ENCODE measurements around the gene NHSL2. TPM values are rescaled to one million over a fixed set of nuclear protein-coding genes. Genes with fewer than 3 reads are reported as not detected.

The NHSL2 gene
- total RNA-seq, 1 experiment from 2014 or later = 0.02 TPM

- Histone ChIP-seq H3K27ac (no peak overlapping the region), H3K36me3 (no peaks in the 10 kb centered on the region), H3K4me3 (no peak overlapping the region), H3K9me3 (replicated peaks) (no peaks in the 10 kb centered on the region), H3K4me1 (no peaks in the 10 kb centered on the region), H3K27me3 (no peaks in the 10 kb centered on the region)
- DNase-seq = peak; percentile 53 to 75
These were observed 149.7 kb downstream of the NHSL2 start for GRCh38 chrX:72060196-72060920.

GRCh38 chrX:72060921-72061490 is 150.4 kb downstream of the NHSL2 start:
- Histone ChIP-seq H3K36me3 (no peaks in the 10 kb centered on the region), H3K27me3 (no peaks in the 10 kb centered on the region), H3K4me3 (no peak overlapping the region), H3K27ac (no peak overlapping the region), H3K4me1 (no peaks in the 10 kb centered on the region), H3K9me3 (replicated peaks) (no peaks in the 10 kb centered on the region)
- DNase-seq = no peak

- no peaks in the 10 kb centered on the region for H3K27me3 ChIP-seq
- no peaks in the 10 kb centered on the region for H3K9me3 ChIP-seq (replicated peaks)
- DNase-seq = no peak
- no peak overlapping the region for H3K4me3 ChIP-seq
- no peaks in the 10 kb centered on the region for H3K36me3 ChIP-seq
- no peak overlapping the region for H3K27ac ChIP-seq
- no peaks in the 10 kb centered on the region for H3K4me1 ChIP-seq
These were observed 152.3 kb downstream of the NHSL2 start for GRCh38 chrX:72062916-72063315.

GRCh38 chrX:72069350-72070160 is 158.9 kb downstream of the NHSL2 start:
- Histone ChIP-seq H3K27ac (no peak overlapping the region), H3K36me3 (no peaks in the 10 kb centered on the region), H3K4me3 (no peak overlapping the region), H3K9me3 (replicated peaks) (no peaks in the 10 kb centered on the region), H3K4me1 (no peaks in the 10 kb centered on the region), H3K27me3 (peaks cover 9% of the 10 kb centered on the region; the same call in 1 of the 2 replicates)
- DNase-seq = no peak

- no peak for DNase-seq
- Histone ChIP-seq H3K27ac (no peak overlapping the region), H3K4me1 (no peaks in the 10 kb centered on the region)
These were observed 160.6 kb downstream of the NHSL2 start for GRCh38 chrX:72071213-72071612.

GRCh38 chrX:72073633-72074032 is 163.0 kb downstream of the NHSL2 start:
- Histone ChIP-seq H3K4me3 (no peak overlapping the region), H3K27ac (no peak overlapping the region), H3K4me1 (no peaks in the 10 kb centered on the region), H3K27me3 (peaks cover 9% of the 10 kb centered on the region; the same call in 1 of the 2 replicates), H3K36me3 (no peaks in the 10 kb centered on the region), H3K9me3 (replicated peaks) (no peaks in the 10 kb centered on the region)
- no peak for DNase-seq

More at GRCh38 chrX:72071213-72071612, 160.6 kb downstream of the NHSL2 start:
- no peaks in the 10 kb centered on the region for H3K9me3 ChIP-seq (replicated peaks)
- H3K36me3 ChIP-seq = no peaks in the 10 kb centered on the region
- H3K4me3 ChIP-seq = no peak overlapping the region
- H3K27me3 ChIP-seq = peaks cover 9% of the 10 kb centered on the region; the same call in 1 of the 2 replicates

GRCh38 chrX:72078411-72078810 is 167.8 kb downstream of the NHSL2 start:
- Histone ChIP-seq H3K4me3 (no peak overlapping the region), H3K9me3 (replicated peaks) (no peaks in the 10 kb centered on the region), H3K4me1 (no peaks in the 10 kb centered on the region), H3K27me3 (no peaks in the 10 kb centered on the region), H3K36me3 (no peaks in the 10 kb centered on the region), H3K27ac (no peak overlapping the region)
- no peak for DNase-seq

- no peak overlapping the region for H3K27ac ChIP-seq
- H3K36me3 ChIP-seq = no peaks in the 10 kb centered on the region
- no peaks in the 10 kb centered on the region for H3K4me1 ChIP-seq
- H3K9me3 ChIP-seq (replicated peaks) = no peaks in the 10 kb centered on the region
- no peak overlapping the region for H3K4me3 ChIP-seq
- no peak for DNase-seq
- H3K27me3 ChIP-seq = no peaks in the 10 kb centered on the region
These were observed 169.0 kb downstream of the NHSL2 start for GRCh38 chrX:72079607-72080006.

- Histone ChIP-seq H3K9me3 (replicated peaks) (no peaks in the 10 kb centered on the region), H3K4me1 (no peaks in the 10 kb centered on the region), H3K36me3 (no peaks in the 10 kb centered on the region), H3K27me3 (no peaks in the 10 kb centered on the region), H3K4me3 (no peak overlapping the region), H3K27ac (no peak overlapping the region)
- DNase-seq = no peak
These were observed 169.5 kb downstream of the NHSL2 start for GRCh38 chrX:72080150-72080549.

- no peaks in the 10 kb centered on the region for H3K4me1 ChIP-seq
- H3K4me3 ChIP-seq = no peak overlapping the region
- no peak for DNase-seq
These were observed 170.2 kb downstream of the NHSL2 start for GRCh38 chrX:72080800-72081199.

GRCh38 chrX:72081605-72082320 is 171.1 kb downstream of the NHSL2 start:
- H3K27me3 ChIP-seq = no peaks in the 10 kb centered on the region
- DNase-seq = peak in 1 of 2 experiments; percentile 6
- no peaks in the 10 kb centered on the region for H3K4me1 ChIP-seq
- H3K36me3 ChIP-seq = no peaks in the 10 kb centered on the region
- no peaks in the 10 kb centered on the region for H3K9me3 ChIP-seq (replicated peaks)
- no peak overlapping the region for H3K27ac ChIP-seq
- H3K4me3 ChIP-seq = no peak overlapping the region

More at GRCh38 chrX:72080800-72081199, 170.2 kb downstream of the NHSL2 start:
- no peaks in the 10 kb centered on the region for H3K27me3 ChIP-seq
- H3K27ac ChIP-seq = no peak overlapping the region
- H3K36me3 ChIP-seq = no peaks in the 10 kb centered on the region
- H3K9me3 ChIP-seq (replicated peaks) = no peaks in the 10 kb centered on the region

- Histone ChIP-seq H3K4me3 (no peak overlapping the region), H3K27ac (no peak overlapping the region), H3K9me3 (replicated peaks) (no peaks in the 10 kb centered on the region), H3K27me3 (no peaks in the 10 kb centered on the region), H3K4me1 (no peaks in the 10 kb centered on the region), H3K36me3 (no peaks in the 10 kb centered on the region)
- no peak for DNase-seq
These were observed 172.6 kb downstream of the NHSL2 start for GRCh38 chrX:72083291-72083690.

GRCh38 chrX:72084114-72084513 is 173.5 kb downstream of the NHSL2 start:
- Histone ChIP-seq H3K4me1 (no peaks in the 10 kb centered on the region), H3K36me3 (no peaks in the 10 kb centered on the region), H3K9me3 (replicated peaks) (no peaks in the 10 kb centered on the region), H3K4me3 (no peak overlapping the region), H3K27me3 (no peaks in the 10 kb centered on the region), H3K27ac (no peak overlapping the region)
- no peak for DNase-seq

GRCh38 chrX:72086995-72087394 is 176.3 kb downstream of the NHSL2 start:
- no peak for DNase-seq

More at GRCh38 chrX:72086995-72087394, 176.3 kb downstream of the NHSL2 start:
- H3K27ac ChIP-seq = no peak overlapping the region
- no peak overlapping the region for H3K4me3 ChIP-seq
- no peaks in the 10 kb centered on the region for H3K36me3 ChIP-seq
- H3K27me3 ChIP-seq = no peaks in the 10 kb centered on the region
- no peaks in the 10 kb centered on the region for H3K9me3 ChIP-seq (replicated peaks)
- no peaks in the 10 kb centered on the region for H3K4me1 ChIP-seq
